ENCODE measurements around the gene ZNF787. TPM values are rescaled to one million over a fixed set of nuclear protein-coding genes. Genes with fewer than 3 reads are reported as not detected.

The ZNF787 gene
- polyA plus RNA-seq, 1 experiment: 4.5 TPM

GRCh38 chr19:56145698-56146097 is 24.6 kb upstream of the ZNF787 start:
- DNase-seq (ENCODE audit: low read depth, low spot score): no peak
- Histone ChIP-seq H3K27ac (ENCODE audit: low read depth, low read length) (no peak overlapping the region), H3K27me3 (ENCODE audit: control insufficient read depth, insufficient read depth, low read length) (no peaks in the 10 kb centered on the region), H3K9me3 (ENCODE audit: control insufficient read depth, insufficient read depth, low read length) (no peaks in the 10 kb centered on the region; the same call in 1 of the 2 replicates), H3K4me3 (ENCODE audit: low read depth, low read length) (no peak overlapping the region)
- no peak for TF ChIP-seq CTCF (IDR thresholded peaks at IDR 0.05; ENCODE audit: low read depth, low read length)
- ChIA-PET CTCF (interaction anchor here (0.8 to 1.0 kb wide), 2 partner anchors 13 to 164 kb away, joined by 3 read pairs; no protein-coding TSS in a partner anchor), POLR2A (no interaction called here)

GRCh38 chr19:56144831-56145230 is 23.7 kb upstream of the ZNF787 start:
- no peak for DNase-seq (ENCODE audit: low read depth, low spot score)
- TF ChIP-seq CTCF (IDR thresholded peaks at IDR 0.05; ENCODE audit: low read depth, low read length): no peak
- H3K4me3 ChIP-seq (ENCODE audit: low read depth, low read length): no peak overlapping the region
- H3K9me3 ChIP-seq (ENCODE audit: control insufficient read depth, insufficient read depth, low read length): no peaks in the 10 kb centered on the region; the same call in 1 of the 2 replicates
- H3K27ac ChIP-seq (ENCODE audit: low read depth, low read length): no peak overlapping the region
- H3K27me3 ChIP-seq (ENCODE audit: control insufficient read depth, insufficient read depth, low read length): no peaks in the 10 kb centered on the region
- POLR2A ChIA-PET: no interaction called here
- CTCF ChIA-PET: interaction anchor here (0.8 kb wide), 1 partner anchor 12 kb away, joined by 3 read pairs; no protein-coding TSS in a partner anchor

GRCh38 chr19:56144376-56144775 is 23.3 kb upstream of the ZNF787 start:
- no peak for DNase-seq (ENCODE audit: low read depth, low spot score)
- Histone ChIP-seq H3K4me3 (ENCODE audit: low read depth, low read length) (no peak overlapping the region), H3K27me3 (ENCODE audit: control insufficient read depth, insufficient read depth, low read length) (no peaks in the 10 kb centered on the region), H3K27ac (ENCODE audit: low read depth, low read length) (no peak overlapping the region), H3K9me3 (ENCODE audit: control insufficient read depth, insufficient read depth, low read length) (no peaks in the 10 kb centered on the region; the same call in 1 of the 2 replicates)
- TF ChIP-seq CTCF (IDR thresholded peaks at IDR 0.05; ENCODE audit: low read depth, low read length): no peak
- CTCF ChIA-PET: no interaction called here
- POLR2A ChIA-PET: no interaction called here

- no peak overlapping the region for H3K27ac ChIP-seq (ENCODE audit: low read depth, low read length)
- ChIA-PET CTCF (interaction anchor here (0.6 to 1.5 kb wide), 2 partner anchors 23 to 190 kb away, joined by 3 read pairs; no protein-coding TSS in a partner anchor), POLR2A (interaction anchor here (0.6 kb wide), 1 partner anchor 51 kb away, joined by 3 read pairs; no protein-coding TSS in a partner anchor)
- H3K27me3 ChIP-seq (ENCODE audit: control insufficient read depth, insufficient read depth, low read length): no peaks in the 10 kb centered on the region
- TF ChIP-seq CTCF (IDR thresholded peaks at IDR 0.05; ENCODE audit: low read depth, low read length): no peak
- no peak overlapping the region for H3K4me3 ChIP-seq (ENCODE audit: low read depth, low read length)
- no peaks in the 10 kb centered on the region; the same call in 1 of the 2 replicates for H3K9me3 ChIP-seq (ENCODE audit: control insufficient read depth, insufficient read depth, low read length)
- no peak for DNase-seq (ENCODE audit: low read depth, low spot score)
Observed at GRCh38 chr19:56142897-56143434, 21.9 kb upstream of the ZNF787 start.

GRCh38 chr19:56142087-56142787 is 21.1 kb upstream of the ZNF787 start:
- DNase-seq (ENCODE audit: low read depth, low spot score): no peak
- Histone ChIP-seq H3K4me3 (ENCODE audit: low read depth, low read length) (peak overlapping the region; percentile 75), H3K9me3 (ENCODE audit: control insufficient read depth, insufficient read depth, low read length) (no peaks in the 10 kb centered on the region; the same call in 1 of the 2 replicates), H3K27ac (ENCODE audit: low read depth, low read length) (no peak overlapping the region), H3K27me3 (ENCODE audit: control insufficient read depth, insufficient read depth, low read length) (no peaks in the 10 kb centered on the region)
- ChIA-PET CTCF (interaction anchor here (0.6 to 2.5 kb wide), 4 partner anchors 22 to 191 kb away, joined by 3 to 10 read pairs (median 4); no protein-coding TSS in a partner anchor), POLR2A (interaction anchor here (0.6 to 2.6 kb wide), 2 partner anchors 21 to 51 kb away, joined by 3 to 12 read pairs; partner anchors contain the start of gene ZNF787)
- no peak for TF ChIP-seq CTCF (IDR thresholded peaks at IDR 0.05; ENCODE audit: low read depth, low read length)

All from AG04450 (cell line).